ENCODE data around the gene DLX6. TPM values are rescaled to one million over a fixed set of nuclear protein-coding genes. Genes with fewer than 3 reads are reported as not detected.

DLX6 gene
- not detected in 2 replicates for total RNA-seq (2022)
- not detected for Bru-seq, nascent RNA
- not detected for BruChase-seq, experiment 1, labeled RNA remaining after a 6-hour chase
- percentile 18 among the genes with signal in this experiment for BruChase-seq, experiment 2, labeled RNA remaining after a 2-hour chase
- long read RNA-seq = 0 reads

GRCh38 chr7:97005183-97006054, at the start of gene DLX6:
Gene DLX6, plus strand, starts transcription at chr7:97005553. Its CDS starts 425 bp downstream, at chr7:97005978.
- ChIA-PET CTCF (interaction anchor here (0.6 kb wide), 1 partner anchor 13 kb away, joined by 4 read pairs; no protein-coding TSS in a partner anchor), POLR2A (interaction anchor here (0.6 to 0.7 kb wide), 3 partner anchors 10 to 58 kb away, joined by 3 read pairs; no protein-coding TSS in a partner anchor)
- Mint-ChIP-seq H3K36me3 (ENCODE audit: insufficient read depth, unreplicated experiment) (no peaks in the 10 kb centered on the region), H3K4me3 (ENCODE audit: unreplicated experiment) (peak within 1 kb of the TSS; percentile 77), H3K9me3 (ENCODE audit: unreplicated experiment) (no peaks in the 10 kb centered on the region), H3K4me1 (ENCODE audit: insufficient read depth, unreplicated experiment) (no peaks in the 10 kb centered on the region), H3K27ac (ENCODE audit: low read depth, unreplicated experiment) (no peak within 1 kb of the TSS), H3K27me3 (ENCODE audit: insufficient read depth, unreplicated experiment) (peaks cover 37% of the 10 kb centered on the region)
- peak; percentile 69 for DNase-seq (ENCODE audit: unreplicated experiment)
- no TSS peak for BruUV-seq (replicated peaks)
- intact Hi-C loops (cut with micrococcal nuclease) = no loop called here
- no peak for TF ChIP-seq CTCF (IDR thresholded peaks at IDR 0.05; ENCODE audit: unreplicated experiment)

DNA sequence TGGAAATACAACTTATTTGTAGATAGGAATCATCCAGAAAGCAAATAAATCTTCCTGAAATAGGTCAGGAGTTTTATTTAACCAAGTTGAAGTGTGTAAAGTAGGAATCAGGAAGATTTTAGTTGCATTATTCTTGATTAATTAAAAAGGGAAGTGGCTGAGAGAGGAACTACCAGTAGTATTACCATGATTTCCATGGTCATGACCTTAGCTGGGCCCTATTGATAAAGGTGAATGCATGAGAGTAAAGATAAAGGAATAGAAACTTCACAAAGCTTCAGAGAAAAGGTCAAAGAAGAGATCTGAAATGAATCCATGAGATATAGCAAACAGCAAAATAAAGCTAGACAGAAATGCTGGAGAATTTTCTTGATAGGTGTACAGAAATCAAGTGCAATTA, 46.2 kb upstream of the DLX6 start:
- no peak for DNase-seq (ENCODE audit: unreplicated experiment)
- H3K27ac Mint-ChIP-seq (ENCODE audit: low read depth, unreplicated experiment) = no peak overlapping the region
- H3K4me1 Mint-ChIP-seq (ENCODE audit: insufficient read depth, unreplicated experiment) = peaks cover 6% of the 10 kb centered on the region
- TF ChIP-seq CTCF (IDR thresholded peaks at IDR 0.05; ENCODE audit: unreplicated experiment) = no peak
- ChIA-PET CTCF (interaction anchor here (0.5 to 0.6 kb wide), 3 partner anchors 60 to 605 kb away, joined by 3 read pairs; no protein-coding TSS in a partner anchor), POLR2A (no interaction called here)
- H3K4me3 Mint-ChIP-seq (ENCODE audit: unreplicated experiment) = no peak overlapping the region
- intact Hi-C loops (cut with micrococcal nuclease) = no loop called here
- BruUV-seq (replicated peaks) = no TSS peak
- peaks cover 5% of the 10 kb centered on the region for H3K9me3 Mint-ChIP-seq (ENCODE audit: unreplicated experiment)
- H3K36me3 Mint-ChIP-seq (ENCODE audit: insufficient read depth, unreplicated experiment) = no peaks in the 10 kb centered on the region
- H3K27me3 Mint-ChIP-seq (ENCODE audit: insufficient read depth, unreplicated experiment) = peaks cover 44% of the 10 kb centered on the region

DNA sequence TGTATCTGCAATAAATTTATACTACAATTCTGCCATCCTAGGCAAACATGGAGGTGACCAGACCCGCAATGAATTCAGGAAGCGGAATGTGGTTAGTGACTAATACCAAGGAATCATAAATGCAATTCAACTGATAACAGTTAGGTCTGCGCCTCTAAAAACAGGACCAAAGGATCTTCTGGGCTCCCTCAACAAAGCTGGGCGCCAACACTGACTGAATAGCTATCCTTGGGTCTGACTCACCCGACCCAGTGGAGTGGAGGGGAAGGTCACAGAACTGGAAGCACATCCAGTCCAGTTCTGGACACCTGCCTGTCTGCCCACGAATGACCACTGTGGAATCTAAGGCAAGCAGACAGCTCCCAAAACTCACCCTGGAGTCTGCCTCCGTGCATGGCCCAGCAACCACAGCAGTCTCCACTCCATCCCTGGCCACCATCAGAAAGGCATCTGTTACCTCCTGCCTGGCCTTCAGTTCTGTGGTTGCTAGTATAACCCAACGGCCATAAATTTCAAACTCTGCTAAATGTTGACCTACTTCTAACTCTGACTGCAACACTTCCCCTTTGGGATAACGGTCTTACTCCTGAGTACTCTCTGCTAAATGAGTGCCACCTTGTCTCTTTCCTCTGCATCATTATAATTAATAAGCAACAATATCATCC, 43.0 kb upstream of the DLX6 start:
- BruUV-seq (replicated peaks) = no TSS peak
- H3K36me3 Mint-ChIP-seq (ENCODE audit: insufficient read depth, unreplicated experiment) = no peaks in the 10 kb centered on the region

More for the DNA sequence above, 43.0 kb upstream of the DLX6 start:
- no peaks in the 10 kb centered on the region for H3K4me1 Mint-ChIP-seq (ENCODE audit: insufficient read depth, unreplicated experiment)
- H3K27ac Mint-ChIP-seq (ENCODE audit: low read depth, unreplicated experiment) = no peak overlapping the region
- POLR2A ChIA-PET = interaction anchor here (0.8 kb wide), 1 partner anchor 13 kb away, joined by 3 read pairs; no protein-coding TSS in a partner anchor
- CTCF ChIA-PET = interaction anchor here (0.9 kb wide), 1 partner anchor 12 kb away, joined by 3 read pairs; no protein-coding TSS in a partner anchor
- DNase-seq (ENCODE audit: unreplicated experiment) = no peak
- TF ChIP-seq CTCF (IDR thresholded peaks at IDR 0.05; ENCODE audit: unreplicated experiment) = no peak
- intact Hi-C loops (cut with micrococcal nuclease) = no loop called here
- H3K9me3 Mint-ChIP-seq (ENCODE audit: unreplicated experiment) = peaks cover 5% of the 10 kb centered on the region
- H3K4me3 Mint-ChIP-seq (ENCODE audit: unreplicated experiment) = no peak overlapping the region
- H3K27me3 Mint-ChIP-seq (ENCODE audit: insufficient read depth, unreplicated experiment) = peaks cover 56% of the 10 kb centered on the region

Measured in MCF 10A (cell line).